HG03060 (cell line): ENCODE data around the gene SOX5.
"Not testable (repeated sequence)": the region's sequence is repeated elsewhere in the genome, so short reads cannot be mapped to it uniquely, and the experiment has no call there.

Experiments used
- ATAC-seq: cut with Tn5 transposase; IDR thresholded peaks from one replicate; pipeline ENCODE4 v1.9.1; 2021; ENCODE audit warnings: low read depth, moderate number of reproducible peaks; ENCODE audit not compliant: unreplicated experiment

Gene SOX5

DNA sequence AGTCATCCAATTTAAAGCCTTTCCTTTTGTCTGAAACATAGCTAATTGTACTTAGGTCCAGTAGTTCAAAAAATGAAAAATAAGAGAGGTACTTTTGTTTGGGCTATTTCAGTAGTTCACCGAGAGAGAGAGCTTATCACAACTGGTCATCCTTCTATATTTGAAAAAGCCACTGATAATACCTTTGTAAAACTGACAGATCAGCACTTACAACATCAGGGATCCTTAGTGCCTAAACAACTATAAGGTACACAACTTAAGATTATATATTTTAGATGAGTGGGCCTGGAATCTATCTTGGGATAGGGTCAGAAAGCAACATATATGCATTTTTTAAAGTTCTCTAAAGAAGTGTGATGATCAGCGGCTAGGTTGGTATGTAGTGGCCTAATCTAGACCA is 97.9 kb downstream of the SOX5 start:
- no peak for ATAC-seq

- ATAC-seq, result no peak
Observed at GRCh38 chr12:23847857-23848256, 101.6 kb downstream of the SOX5 start.

DNA sequence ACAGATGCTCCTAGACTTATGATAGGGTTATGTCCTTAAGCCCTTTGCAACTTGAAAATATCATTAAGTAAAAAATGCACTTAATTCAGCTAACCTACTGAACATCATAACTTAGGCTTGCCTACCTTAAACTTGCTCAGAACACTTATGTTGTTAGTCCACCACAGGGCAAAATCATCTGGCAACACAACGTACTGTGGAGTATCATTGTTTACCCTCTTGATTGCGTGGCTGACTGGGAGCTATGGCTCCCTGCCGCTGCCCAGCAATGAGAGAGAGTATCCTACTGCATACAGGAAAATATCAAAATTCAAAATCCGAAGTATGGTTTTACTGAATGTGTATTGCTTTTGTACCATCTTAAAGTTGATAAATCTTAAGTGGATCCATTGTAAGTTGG is 105.5 kb downstream of the SOX5 start:
- ATAC-seq, result no peak

DNA sequence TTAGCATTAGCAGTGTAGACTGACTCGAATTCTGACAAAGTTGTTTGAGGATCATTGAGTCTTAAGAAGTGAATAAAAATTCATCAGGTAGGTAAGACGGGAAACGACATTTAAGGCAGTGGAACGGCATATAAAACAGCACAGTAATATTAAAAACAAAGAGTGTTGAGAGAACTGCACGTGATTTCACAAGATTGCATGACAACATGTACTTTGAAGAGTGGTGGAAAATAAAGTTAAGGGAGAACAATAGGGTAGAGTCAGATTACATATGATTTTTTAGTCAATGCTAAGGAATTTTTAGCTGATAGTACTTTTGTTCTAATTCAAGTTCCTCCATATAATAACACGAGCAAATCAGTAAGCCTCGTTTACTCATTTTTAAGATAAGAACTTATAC is 115.4 kb downstream of the SOX5 start:
- no peak for ATAC-seq

- ATAC-seq, result no peak
Observed at GRCh38 chr12:23831739-23832138, 117.7 kb downstream of the SOX5 start.

DNA sequence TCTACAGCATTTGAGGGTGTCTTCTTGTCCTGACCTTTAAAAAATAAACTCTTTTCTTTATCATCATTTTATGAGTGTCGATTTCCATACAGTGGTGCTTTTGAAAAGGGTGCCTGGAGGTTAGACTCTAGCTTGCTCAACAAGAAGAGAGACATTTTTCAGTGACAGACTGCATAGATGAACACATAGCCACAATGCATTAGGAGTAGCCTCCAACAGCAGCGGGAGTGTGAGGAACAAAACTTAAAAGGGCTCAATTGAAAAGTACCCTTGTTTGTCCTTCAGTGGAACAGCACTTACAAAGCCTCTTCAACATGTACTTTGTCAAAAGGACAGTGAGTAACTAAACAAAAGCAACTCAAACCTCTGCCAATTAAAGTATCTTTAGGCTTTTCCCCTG is 119.3 kb downstream of the SOX5 start:
- no peak for ATAC-seq

DNA sequence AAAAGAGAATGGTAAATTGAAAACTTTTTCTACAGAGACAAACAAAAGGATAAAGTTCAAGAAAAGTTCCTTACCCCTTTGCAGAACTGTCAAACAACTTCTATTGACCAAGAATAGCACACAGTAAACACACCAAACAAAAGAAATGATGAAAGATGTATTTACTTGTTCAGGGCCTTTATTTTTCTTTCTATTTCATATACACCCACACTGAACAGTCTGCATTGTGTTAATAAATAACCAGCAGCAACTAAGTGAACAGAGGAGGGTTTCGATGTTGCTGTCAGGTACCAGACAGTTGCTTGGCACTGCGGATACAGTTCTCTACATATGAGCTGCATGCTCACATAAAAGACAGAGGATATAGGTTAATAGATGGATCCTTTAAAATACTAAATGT is 122.1 kb downstream of the SOX5 start:
- ATAC-seq, result no peak

DNA sequence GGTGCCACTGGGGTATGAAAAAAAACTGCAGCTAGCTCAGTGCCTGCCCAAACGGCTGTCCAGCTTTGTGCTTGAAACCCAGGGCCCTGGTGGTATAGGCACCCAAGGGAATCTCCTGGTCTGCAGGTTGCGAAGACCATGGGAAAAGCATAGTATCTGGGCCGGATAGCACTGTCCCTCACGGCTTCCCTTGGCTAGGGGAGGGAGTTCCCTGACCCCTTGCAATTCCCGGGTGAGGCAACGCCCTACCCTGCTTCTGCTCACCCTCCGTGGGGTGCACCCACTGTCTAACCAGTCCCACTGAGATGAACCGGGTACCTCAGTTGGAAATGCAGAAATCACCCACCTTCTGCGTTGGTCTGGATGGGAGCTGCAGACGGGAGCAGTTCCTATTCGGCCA is 124.3 kb downstream of the SOX5 start:
- ATAC-seq, result not testable (repeated sequence)

- no peak for ATAC-seq
Observed at GRCh38 chr12:23824358-23824757, 125.1 kb downstream of the SOX5 start.

- not testable (repeated sequence) for ATAC-seq
Observed at GRCh38 chr12:23822883-23823282, 126.6 kb downstream of the SOX5 start.

- no peak for ATAC-seq
Observed at GRCh38 chr12:23817345-23817744, 132.1 kb downstream of the SOX5 start.

DNA sequence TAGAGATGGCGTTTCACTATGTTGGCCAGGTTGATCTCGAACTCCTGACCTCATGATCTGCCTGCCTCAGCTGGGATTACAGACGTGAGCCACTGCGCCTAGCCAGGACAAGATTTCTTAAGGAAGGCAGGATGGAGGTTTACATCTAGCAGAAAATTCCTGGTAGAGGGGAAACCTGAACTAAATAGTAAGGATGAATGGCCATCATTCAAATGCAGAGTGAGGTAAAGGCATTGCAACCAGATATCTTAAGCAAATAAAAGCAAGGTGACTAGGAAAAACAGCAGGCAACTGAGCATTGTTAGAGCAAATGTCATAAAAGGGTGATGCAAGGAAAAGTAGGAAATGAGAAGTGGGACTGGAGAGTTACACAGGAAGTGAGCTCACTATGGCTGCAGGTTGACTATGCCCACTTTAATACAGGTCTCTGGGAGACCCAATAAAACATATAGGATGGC is 133.0 kb downstream of the SOX5 start:
- no peak for ATAC-seq

- no peak for ATAC-seq
Observed at GRCh38 chr12:23815810-23816209, 133.7 kb downstream of the SOX5 start.

- no peak for ATAC-seq
Observed at GRCh38 chr12:23813206-23813605, 136.3 kb downstream of the SOX5 start.

DNA sequence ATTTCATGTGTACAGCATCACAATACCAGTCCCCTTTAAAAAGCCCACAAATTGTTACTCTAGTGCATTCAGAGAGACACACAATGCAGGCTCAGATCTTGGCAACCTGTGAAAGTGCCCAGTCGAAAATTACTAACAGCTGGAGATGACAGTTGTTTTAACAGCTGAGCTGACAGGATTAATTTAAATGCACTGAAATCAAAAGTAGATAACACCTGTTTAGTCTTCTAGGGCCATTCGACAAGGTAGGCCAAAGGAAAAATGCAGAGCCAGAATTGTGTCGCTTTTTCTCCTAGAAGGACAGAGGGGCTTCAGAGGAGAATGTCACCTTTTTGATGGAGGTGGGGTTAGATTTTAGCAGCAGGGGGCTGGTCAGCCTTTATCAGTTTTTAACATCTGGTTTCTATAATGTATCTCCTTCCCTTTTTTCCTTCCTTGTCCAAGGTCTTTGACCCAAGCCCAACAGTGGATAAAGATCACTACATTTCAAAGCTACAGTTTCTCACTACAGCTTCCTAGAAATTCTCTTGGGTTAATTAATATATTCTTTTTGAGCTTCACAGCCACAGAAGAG is 139.1 kb downstream of the SOX5 start:
- no peak for ATAC-seq

GRCh38 chr12:23803540-23803939 is 145.9 kb downstream of the SOX5 start:
- ATAC-seq, result no peak

DNA sequence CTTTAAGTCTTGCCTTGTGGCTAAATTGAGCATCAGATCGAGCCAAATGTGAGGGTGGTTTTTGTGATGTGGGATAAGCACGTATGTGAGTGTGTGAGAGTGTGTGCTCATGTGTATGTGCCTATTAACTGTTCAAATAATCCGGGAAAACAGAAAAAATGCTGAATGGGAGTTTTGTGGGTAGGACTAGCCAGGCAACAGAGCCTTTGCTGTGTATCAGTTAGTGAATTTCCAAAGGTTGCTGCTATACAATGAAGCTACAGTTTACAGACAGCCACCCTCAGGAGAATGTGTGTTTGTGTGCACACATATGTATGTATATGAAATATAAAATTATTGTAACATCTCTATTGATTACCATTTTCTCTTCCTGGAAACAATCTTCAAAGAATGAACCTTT is 154.0 kb downstream of the SOX5 start:
- ATAC-seq, result no peak

DNA sequence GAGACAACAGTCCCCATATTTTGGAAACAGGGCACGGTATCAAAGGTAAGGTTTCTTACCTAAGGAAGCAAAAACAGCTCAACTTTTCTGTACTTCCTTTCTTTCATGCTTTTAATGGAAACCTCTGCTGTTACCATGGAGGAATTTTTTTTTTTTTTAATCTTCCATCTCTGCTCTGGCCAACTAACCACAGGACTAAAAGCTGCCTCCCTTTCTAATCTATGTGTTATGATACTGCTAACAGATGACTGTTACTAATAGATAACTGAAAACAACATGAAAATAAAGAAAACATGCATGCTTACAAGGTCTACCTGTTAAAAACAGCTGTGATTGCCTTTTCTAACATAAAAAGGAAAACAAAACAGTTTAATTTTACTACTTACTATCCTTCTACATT is 168.4 kb downstream of the SOX5 start:
- no peak for ATAC-seq

- no peak for ATAC-seq
Observed at GRCh38 chr12:23775208-23775607, 174.3 kb downstream of the SOX5 start.

GRCh38 chr12:23771240-23771949 is 178.1 kb downstream of the SOX5 start:
- ATAC-seq, result no peak

DNA sequence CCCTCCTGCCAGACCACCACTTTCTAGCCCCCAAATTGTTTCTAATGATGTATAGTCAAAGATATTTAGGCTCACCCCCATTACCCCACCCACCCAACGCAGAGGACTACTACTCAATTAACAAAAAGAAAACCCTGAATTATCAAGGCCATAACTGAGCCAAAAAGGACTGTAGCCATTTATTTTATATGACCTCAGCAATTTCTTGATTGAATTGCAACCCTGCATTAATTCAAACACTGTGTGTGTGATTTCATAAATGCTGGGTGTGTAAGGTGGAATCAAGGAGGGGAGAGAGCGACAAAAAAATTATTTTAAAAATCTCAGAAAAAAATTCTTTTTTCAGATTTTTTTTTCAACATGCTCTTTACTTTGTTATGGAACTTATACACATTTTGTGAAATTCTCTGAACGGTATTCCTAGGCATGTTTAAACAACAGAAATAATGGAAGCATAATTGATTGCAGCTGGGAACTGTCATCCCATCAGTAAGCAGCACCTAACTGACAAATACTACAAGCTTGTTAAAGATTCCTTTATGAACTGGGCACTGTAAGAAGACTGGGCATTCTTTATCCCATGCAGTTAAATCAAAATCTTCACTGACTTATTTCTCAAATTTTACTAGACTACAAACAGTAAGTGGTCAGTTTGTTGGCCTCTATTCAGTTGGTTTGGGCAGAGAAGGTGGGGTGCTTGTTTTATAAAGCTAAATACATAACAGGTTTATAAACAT is 179.1 kb downstream of the SOX5 start:
- no peak for ATAC-seq

GRCh38 chr12:23767834-23768233 is 181.6 kb downstream of the SOX5 start:
- no peak for ATAC-seq
